ENCODE measurements around the gene ZNF763. TPM values are rescaled to one million over a fixed set of nuclear protein-coding genes. Genes with fewer than 3 reads are reported as not detected.
A peak's percentile ranks its signal among the peaks of the same experiment; 100 is the strongest.

Gene ZNF763
- total RNA-seq, 1 donor from 2014 or later, result 1.1 TPM

GRCh38 chr19:11978492-11979100 is 13.8 kb downstream of the ZNF763 start:
- Mint-ChIP-seq H3K4me1 (ENCODE audit: low read depth) (no peaks in the 10 kb centered on the region), H3K4me3 (ENCODE audit: unreplicated experiment) (no peak overlapping the region), H3K9me3 (ENCODE audit: low read depth) (peaks cover 66% of the 10 kb centered on the region), H3K27ac (ENCODE audit: unreplicated experiment) (no peak overlapping the region), H3K36me3 (ENCODE audit: low read depth) (peaks cover 46% of the 10 kb centered on the region), H3K27me3 (ENCODE audit: low read depth) (no peaks in the 10 kb centered on the region)
- DNase-seq (ENCODE audit: low spot score), result no peak
- no peak for TF ChIP-seq CTCF (IDR thresholded peaks at IDR 0.05)

- Mint-ChIP-seq H3K27me3 (ENCODE audit: low read depth) (no peaks in the 10 kb centered on the region), H3K27ac (ENCODE audit: unreplicated experiment) (no peak overlapping the region), H3K4me3 (ENCODE audit: unreplicated experiment) (no peak overlapping the region), H3K36me3 (ENCODE audit: low read depth) (peaks cover 44% of the 10 kb centered on the region), H3K9me3 (ENCODE audit: low read depth) (peaks cover 61% of the 10 kb centered on the region), H3K4me1 (ENCODE audit: low read depth) (no peaks in the 10 kb centered on the region)
- no peak for DNase-seq (ENCODE audit: low spot score)
- no peak for TF ChIP-seq CTCF (IDR thresholded peaks at IDR 0.05)
Observed at GRCh38 chr19:11979527-11979926, 14.7 kb downstream of the ZNF763 start.

DNA sequence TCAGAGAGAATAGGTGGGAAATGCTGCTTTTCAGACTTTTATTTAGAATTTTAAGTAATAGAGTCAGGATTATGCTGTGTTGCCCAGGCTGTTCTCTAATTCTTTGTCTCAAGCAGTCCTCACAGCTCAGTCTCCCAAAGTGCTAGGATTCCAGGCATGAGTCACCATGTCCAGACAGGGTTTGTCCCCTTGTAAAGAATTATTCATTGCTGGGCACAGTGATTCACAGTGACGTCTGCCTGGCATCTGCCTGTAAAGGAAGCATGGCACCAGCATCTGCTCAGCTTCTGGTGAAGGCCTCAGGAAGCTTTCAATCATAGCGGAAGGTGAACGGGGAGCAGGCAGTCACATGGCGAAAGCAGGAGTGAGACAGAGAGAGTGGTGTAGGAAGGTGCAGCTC is 17.7 kb downstream of the ZNF763 start:
- peaks cover 42% of the 10 kb centered on the region for H3K9me3 Mint-ChIP-seq (ENCODE audit: low read depth)
- H3K36me3 Mint-ChIP-seq (ENCODE audit: low read depth), result peaks cover 31% of the 10 kb centered on the region
- H3K4me1 Mint-ChIP-seq (ENCODE audit: low read depth), result peaks cover 2% of the 10 kb centered on the region
- no peak overlapping the region for H3K4me3 Mint-ChIP-seq (ENCODE audit: unreplicated experiment)
- H3K27me3 Mint-ChIP-seq (ENCODE audit: low read depth), result no peaks in the 10 kb centered on the region
- H3K27ac Mint-ChIP-seq (ENCODE audit: unreplicated experiment), result no peak overlapping the region
- TF ChIP-seq CTCF (IDR thresholded peaks at IDR 0.05), result no peak
- DNase-seq (ENCODE audit: low spot score), result no peak

- no peak for DNase-seq (ENCODE audit: low spot score)
- H3K27ac Mint-ChIP-seq (ENCODE audit: unreplicated experiment), result no peak overlapping the region
- peaks cover 9% of the 10 kb centered on the region for H3K4me1 Mint-ChIP-seq (ENCODE audit: low read depth)
- peaks cover 18% of the 10 kb centered on the region for H3K9me3 Mint-ChIP-seq (ENCODE audit: low read depth)
- H3K27me3 Mint-ChIP-seq (ENCODE audit: low read depth), result no peaks in the 10 kb centered on the region
- no peak overlapping the region for H3K4me3 Mint-ChIP-seq (ENCODE audit: unreplicated experiment)
- peak; percentile 38 for TF ChIP-seq CTCF (IDR thresholded peaks at IDR 0.05)
- H3K36me3 Mint-ChIP-seq (ENCODE audit: low read depth), result peaks cover 6% of the 10 kb centered on the region
Observed at GRCh38 chr19:11984986-11985385, 20.1 kb downstream of the ZNF763 start.

DNA sequence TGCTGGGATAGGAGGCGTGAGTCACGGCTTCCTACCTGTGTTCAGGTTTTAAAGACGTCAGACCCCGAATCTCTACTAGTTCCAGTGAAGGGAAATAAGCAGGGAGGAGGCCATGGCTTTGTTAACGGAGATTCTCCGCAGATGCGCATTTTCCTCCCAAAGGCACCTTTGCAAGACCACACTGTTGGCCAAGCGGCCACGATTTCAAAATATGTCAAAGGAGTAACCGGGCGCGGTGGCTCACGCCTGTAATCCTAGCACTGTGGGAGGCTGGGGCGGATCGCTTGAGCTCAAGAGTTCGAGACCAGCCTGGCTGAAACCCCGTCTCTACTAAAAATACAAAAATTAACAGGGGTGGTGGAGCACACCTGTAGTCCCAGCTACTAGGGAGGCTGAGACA is 21.9 kb downstream of the ZNF763 start:
- DNase-seq (ENCODE audit: low spot score), result no peak
- Mint-ChIP-seq H3K27ac (ENCODE audit: unreplicated experiment) (no peak overlapping the region), H3K27me3 (ENCODE audit: low read depth) (no peaks in the 10 kb centered on the region), H3K4me1 (ENCODE audit: low read depth) (peaks cover 9% of the 10 kb centered on the region), H3K4me3 (ENCODE audit: unreplicated experiment) (no peak overlapping the region), H3K36me3 (ENCODE audit: low read depth) (no peaks in the 10 kb centered on the region), H3K9me3 (ENCODE audit: low read depth) (peaks cover 9% of the 10 kb centered on the region)
- no peak for TF ChIP-seq CTCF (IDR thresholded peaks at IDR 0.05)

Data from chondrocyte (in vitro differentiated cells).